ENCODE measurements around the gene ASCC3.

ASCC3 gene

GRCh38 chr6:100726666-100727065, 154.5 kb downstream of the ASCC3 start:
- H3K9me3 ChIP-seq (ENCODE audit: insufficient read depth, low read length) = no peaks in the 10 kb centered on the region
- H3K9ac ChIP-seq (ENCODE audit: insufficient read length, low read depth) = no peak overlapping the region
- DNase-seq (ENCODE audit: low read depth, low spot score) = no peak
- no peak for TF ChIP-seq YY1 (IDR thresholded peaks at IDR 0.05; ENCODE audit: insufficient read depth, insufficient read length)
- no peak for TF ChIP-seq SUZ12 (IDR thresholded peaks at IDR 0.05; ENCODE audit: extremely low read depth, insufficient read depth, insufficient read length)
- no peak for TF ChIP-seq ZNF274 (IDR thresholded peaks at IDR 0.05; ENCODE audit: low read depth, low read length)
- H3K36me3 ChIP-seq (ENCODE audit: insufficient read depth, insufficient read length, low read length) = peaks cover 2% of the 10 kb centered on the region
- no peak overlapping the region for H3K4me3 ChIP-seq (ENCODE audit: insufficient read length, low read depth)
- H3K27me3 ChIP-seq (ENCODE audit: insufficient read depth, insufficient read length) = no peaks in the 10 kb centered on the region
- no peaks in the 10 kb centered on the region for H3K4me1 ChIP-seq (ENCODE audit: insufficient read depth, insufficient read length)

- no peak overlapping the region for H3K9ac ChIP-seq (ENCODE audit: insufficient read length, low read depth)
- H3K27me3 ChIP-seq (ENCODE audit: insufficient read depth, insufficient read length) = no peaks in the 10 kb centered on the region
- H3K36me3 ChIP-seq (ENCODE audit: insufficient read depth, insufficient read length, low read length) = peaks cover 2% of the 10 kb centered on the region
- no peak for TF ChIP-seq YY1 (IDR thresholded peaks at IDR 0.05; ENCODE audit: insufficient read depth, insufficient read length)
- TF ChIP-seq ZNF274 (IDR thresholded peaks at IDR 0.05; ENCODE audit: low read depth, low read length) = no peak
- no peak for TF ChIP-seq SUZ12 (IDR thresholded peaks at IDR 0.05; ENCODE audit: extremely low read depth, insufficient read depth, insufficient read length)
- H3K4me3 ChIP-seq (ENCODE audit: insufficient read length, low read depth) = no peak overlapping the region
- H3K9me3 ChIP-seq (ENCODE audit: insufficient read depth, low read length) = no peaks in the 10 kb centered on the region
- no peaks in the 10 kb centered on the region for H3K4me1 ChIP-seq (ENCODE audit: insufficient read depth, insufficient read length)
- no peak for DNase-seq (ENCODE audit: low read depth, low spot score)
Observed at GRCh38 chr6:100724696-100725095, 156.4 kb downstream of the ASCC3 start.

- H3K36me3 ChIP-seq (ENCODE audit: insufficient read depth, insufficient read length, low read length) = peaks cover 2% of the 10 kb centered on the region
- no peaks in the 10 kb centered on the region for H3K9me3 ChIP-seq (ENCODE audit: insufficient read depth, low read length)
- no peaks in the 10 kb centered on the region for H3K4me1 ChIP-seq (ENCODE audit: insufficient read depth, insufficient read length)
- no peak overlapping the region for H3K9ac ChIP-seq (ENCODE audit: insufficient read length, low read depth)
- no peak for DNase-seq (ENCODE audit: low read depth, low spot score)
- TF ChIP-seq ZNF274 (IDR thresholded peaks at IDR 0.05; ENCODE audit: low read depth, low read length) (no peak), YY1 (IDR thresholded peaks at IDR 0.05; ENCODE audit: insufficient read depth, insufficient read length) (no peak), SUZ12 (IDR thresholded peaks at IDR 0.05; ENCODE audit: extremely low read depth, insufficient read depth, insufficient read length) (no peak)
- H3K27me3 ChIP-seq (ENCODE audit: insufficient read depth, insufficient read length) = no peaks in the 10 kb centered on the region
- H3K4me3 ChIP-seq (ENCODE audit: insufficient read length, low read depth) = no peak overlapping the region
Observed at GRCh38 chr6:100724222-100724621, 156.9 kb downstream of the ASCC3 start.

- Histone ChIP-seq H3K4me3 (ENCODE audit: insufficient read length, low read depth) (no peak overlapping the region), H3K9ac (ENCODE audit: insufficient read length, low read depth) (no peak overlapping the region), H3K4me1 (ENCODE audit: insufficient read depth, insufficient read length) (no peaks in the 10 kb centered on the region), H3K36me3 (ENCODE audit: insufficient read depth, insufficient read length, low read length) (peaks cover 5% of the 10 kb centered on the region), H3K27me3 (ENCODE audit: insufficient read depth, insufficient read length) (no peaks in the 10 kb centered on the region), H3K9me3 (ENCODE audit: insufficient read depth, low read length) (no peaks in the 10 kb centered on the region)
- TF ChIP-seq YY1 (IDR thresholded peaks at IDR 0.05; ENCODE audit: insufficient read depth, insufficient read length) (no peak), ZNF274 (IDR thresholded peaks at IDR 0.05; ENCODE audit: low read depth, low read length) (no peak), SUZ12 (IDR thresholded peaks at IDR 0.05; ENCODE audit: extremely low read depth, insufficient read depth, insufficient read length) (no peak)
- no peak for DNase-seq (ENCODE audit: low read depth, low spot score)
Observed at GRCh38 chr6:100721256-100721655, 159.9 kb downstream of the ASCC3 start.

GRCh38 chr6:100719883-100720682, 161.0 kb downstream of the ASCC3 start:
- TF ChIP-seq YY1 (IDR thresholded peaks at IDR 0.05; ENCODE audit: insufficient read depth, insufficient read length) (no peak), ZNF274 (IDR thresholded peaks at IDR 0.05; ENCODE audit: low read depth, low read length) (no peak), SUZ12 (IDR thresholded peaks at IDR 0.05; ENCODE audit: extremely low read depth, insufficient read depth, insufficient read length) (no peak)
- H3K4me3 ChIP-seq (ENCODE audit: insufficient read length, low read depth) = no peak overlapping the region
- H3K9me3 ChIP-seq (ENCODE audit: insufficient read depth, low read length) = no peaks in the 10 kb centered on the region
- H3K9ac ChIP-seq (ENCODE audit: insufficient read length, low read depth) = no peak overlapping the region
- H3K36me3 ChIP-seq (ENCODE audit: insufficient read depth, insufficient read length, low read length) = peaks cover 3% of the 10 kb centered on the region
- no peaks in the 10 kb centered on the region for H3K4me1 ChIP-seq (ENCODE audit: insufficient read depth, insufficient read length)
- no peak for DNase-seq (ENCODE audit: low read depth, low spot score)
- H3K27me3 ChIP-seq (ENCODE audit: insufficient read depth, insufficient read length) = no peaks in the 10 kb centered on the region

- TF ChIP-seq YY1 (IDR thresholded peaks at IDR 0.05; ENCODE audit: insufficient read depth, insufficient read length) (no peak), ZNF274 (IDR thresholded peaks at IDR 0.05; ENCODE audit: low read depth, low read length) (no peak), SUZ12 (IDR thresholded peaks at IDR 0.05; ENCODE audit: extremely low read depth, insufficient read depth, insufficient read length) (no peak)
- no peaks in the 10 kb centered on the region for H3K4me1 ChIP-seq (ENCODE audit: insufficient read depth, insufficient read length)
- no peak for DNase-seq (ENCODE audit: low read depth, low spot score)
- no peaks in the 10 kb centered on the region for H3K27me3 ChIP-seq (ENCODE audit: insufficient read depth, insufficient read length)
- H3K36me3 ChIP-seq (ENCODE audit: insufficient read depth, insufficient read length, low read length) = peaks cover 5% of the 10 kb centered on the region
- H3K9me3 ChIP-seq (ENCODE audit: insufficient read depth, low read length) = no peaks in the 10 kb centered on the region
- no peak overlapping the region for H3K4me3 ChIP-seq (ENCODE audit: insufficient read length, low read depth)
- H3K9ac ChIP-seq (ENCODE audit: insufficient read length, low read depth) = no peak overlapping the region
Observed at GRCh38 chr6:100712997-100713396, 168.1 kb downstream of the ASCC3 start.

GRCh38 chr6:100706491-100706890, 174.6 kb downstream of the ASCC3 start:
- no peak for DNase-seq (ENCODE audit: low read depth, low spot score)
- TF ChIP-seq ZNF274 (IDR thresholded peaks at IDR 0.05; ENCODE audit: low read depth, low read length) = no peak
- no peak for TF ChIP-seq YY1 (IDR thresholded peaks at IDR 0.05; ENCODE audit: insufficient read depth, insufficient read length)
- no peak for TF ChIP-seq SUZ12 (IDR thresholded peaks at IDR 0.05; ENCODE audit: extremely low read depth, insufficient read depth, insufficient read length)
- Histone ChIP-seq H3K27me3 (ENCODE audit: insufficient read depth, insufficient read length) (no peaks in the 10 kb centered on the region), H3K9ac (ENCODE audit: insufficient read length, low read depth) (no peak overlapping the region), H3K36me3 (ENCODE audit: insufficient read depth, insufficient read length, low read length) (peaks cover 2% of the 10 kb centered on the region), H3K4me3 (ENCODE audit: insufficient read length, low read depth) (no peak overlapping the region), H3K9me3 (ENCODE audit: insufficient read depth, low read length) (no peaks in the 10 kb centered on the region), H3K4me1 (ENCODE audit: insufficient read depth, insufficient read length) (no peaks in the 10 kb centered on the region)
